HEK293T (cell line): ENCODE results near the gene GKN2.

Experiments
- BHLHE40 ChIP-seq: fragments of 450-650 bp; IDR thresholded peaks from 2 replicates; pipeline ENCODE4 v1.6.1; 2016; ENCODE audit warnings: mild to moderate bottlenecking, moderate library complexity, borderline replicate concordance
- SP1 ChIP-seq: fragments of 450-650 bp; IDR thresholded peaks from 2 replicates; pipeline ENCODE4 v1.6.1; 2017
- SUZ12 ChIP-seq: fragments of 450-650 bp; IDR thresholded peaks from 2 replicates; pipeline ENCODE4 v1.6.1; 2016; ENCODE audit warnings: mild to moderate bottlenecking

- TF ChIP-seq SP1 (no peak), SUZ12 (no peak), BHLHE40 (no peak)
Measured at GRCh38 chr2:68959001-68959400, 6.3 kb upstream of the GKN2 start.
